Measurements from ENCODE around the gene NTM. TPM values are rescaled to one million over a fixed set of nuclear protein-coding genes. Genes with fewer than 3 reads are reported as not detected.

Gene NTM
- polyA plus RNA-seq, 2 donors: 0.24 to 1.1 TPM

DNA sequence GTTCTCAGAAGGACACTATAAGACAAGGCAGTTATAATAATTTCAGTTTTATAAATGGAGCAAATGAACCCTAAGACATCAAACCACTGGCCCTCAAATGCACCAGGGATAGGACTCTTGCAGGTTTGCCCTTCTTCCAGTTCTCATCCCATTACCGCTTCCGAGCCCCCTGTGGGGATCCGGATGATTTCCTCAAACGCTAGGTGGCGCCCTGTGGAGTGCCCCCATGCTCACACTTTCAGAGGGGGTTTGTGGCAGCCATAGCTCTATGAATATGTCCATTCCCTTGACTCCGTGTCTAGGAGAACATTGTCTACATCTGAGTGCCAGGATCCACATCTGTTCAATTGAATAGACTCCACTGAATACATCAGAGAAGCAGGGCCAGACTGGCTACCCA is 816.3 kb downstream of the NTM start:
- Histone ChIP-seq H3K4me1 (ENCODE audit: control insufficient read depth in 2 of 2, insufficient read depth in 2 of 2, low read length in 1 of 2) (no peaks in the 10 kb centered on the region), H3K4me3 (ENCODE audit: low read depth in 1 of 2, low read length in 2 of 2) (no peak overlapping the region), H3K9me3 (ENCODE audit: control insufficient read depth in 2 of 2, insufficient read depth in 1 of 2, low read depth in 1 of 2, low read length in 1 of 2) (peaks cover 0 to 2% of the 10 kb centered on the region in 2 donors), H3K27ac (ENCODE audit: low read depth in 2 of 2, low read length in 1 of 2) (no peak overlapping the region), H3K36me3 (ENCODE audit: control insufficient read depth in 2 of 2, insufficient read depth in 2 of 2, low read length in 1 of 2) (no peaks in the 10 kb centered on the region), H3K27me3 (ENCODE audit: control insufficient read depth in 1 of 2, insufficient read depth in 2 of 2, low read length in 2 of 2) (no peaks in the 10 kb centered on the region)
- WGBS, 2 donors: 61 to 64% methylated on average over 6 of the region's 6 CpGs

- Histone ChIP-seq H3K9me3 (ENCODE audit: control insufficient read depth in 2 of 2, insufficient read depth in 1 of 2, low read depth in 1 of 2, low read length in 1 of 2) (peaks cover 0 to 2% of the 10 kb centered on the region in 2 donors), H3K4me3 (ENCODE audit: low read depth in 1 of 2, low read length in 2 of 2) (no peak overlapping the region), H3K36me3 (ENCODE audit: control insufficient read depth in 2 of 2, insufficient read depth in 2 of 2, low read length in 1 of 2) (no peaks in the 10 kb centered on the region), H3K27ac (ENCODE audit: low read depth in 2 of 2, low read length in 1 of 2) (no peak overlapping the region), H3K27me3 (ENCODE audit: control insufficient read depth in 1 of 2, insufficient read depth in 2 of 2, low read length in 2 of 2) (no peaks in the 10 kb centered on the region), H3K4me1 (ENCODE audit: control insufficient read depth in 2 of 2, insufficient read depth in 2 of 2, low read length in 1 of 2) (no peaks in the 10 kb centered on the region)
- 82 to 84% methylated on average over 4 of the region's 4 CpGs for WGBS, 2 donors
Observed at GRCh38 chr11:132187386-132187785, 817.0 kb downstream of the NTM start.

DNA sequence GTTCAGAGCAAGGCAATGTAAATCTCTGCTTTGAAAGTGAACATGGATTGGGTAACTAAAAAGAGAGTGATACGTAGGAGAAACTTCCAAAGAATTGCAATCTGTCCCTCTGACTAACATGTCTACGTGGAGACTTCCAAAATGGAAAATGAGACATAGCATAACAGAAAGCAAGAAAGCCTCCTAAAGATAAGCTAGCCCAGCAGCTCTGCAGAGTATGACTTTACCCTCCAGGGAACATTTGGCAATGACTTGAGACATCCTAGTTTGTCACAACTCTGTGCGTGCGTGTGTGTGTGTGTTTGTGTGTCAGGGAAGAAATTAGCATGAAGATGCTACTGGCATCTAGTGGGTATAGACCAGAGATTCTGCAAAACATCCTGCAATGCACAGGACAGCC is 817.4 kb downstream of the NTM start:
- H3K4me1 ChIP-seq (ENCODE audit: control insufficient read depth in 2 of 2, insufficient read depth in 2 of 2, low read length in 1 of 2): no peaks in the 10 kb centered on the region
- H3K9me3 ChIP-seq (ENCODE audit: control insufficient read depth in 2 of 2, insufficient read depth in 1 of 2, low read depth in 1 of 2, low read length in 1 of 2): peaks cover 0 to 2% of the 10 kb centered on the region in 2 donors
- WGBS, 2 donors: 87 to 95% methylated on average over 4 of the region's 4 CpGs
- no peak overlapping the region for H3K4me3 ChIP-seq (ENCODE audit: low read depth in 1 of 2, low read length in 2 of 2)
- no peak overlapping the region for H3K27ac ChIP-seq (ENCODE audit: low read depth in 2 of 2, low read length in 1 of 2)
- no peaks in the 10 kb centered on the region for H3K27me3 ChIP-seq (ENCODE audit: control insufficient read depth in 1 of 2, insufficient read depth in 2 of 2, low read length in 2 of 2)
- no peaks in the 10 kb centered on the region for H3K36me3 ChIP-seq (ENCODE audit: control insufficient read depth in 2 of 2, insufficient read depth in 2 of 2, low read length in 1 of 2)

DNA sequence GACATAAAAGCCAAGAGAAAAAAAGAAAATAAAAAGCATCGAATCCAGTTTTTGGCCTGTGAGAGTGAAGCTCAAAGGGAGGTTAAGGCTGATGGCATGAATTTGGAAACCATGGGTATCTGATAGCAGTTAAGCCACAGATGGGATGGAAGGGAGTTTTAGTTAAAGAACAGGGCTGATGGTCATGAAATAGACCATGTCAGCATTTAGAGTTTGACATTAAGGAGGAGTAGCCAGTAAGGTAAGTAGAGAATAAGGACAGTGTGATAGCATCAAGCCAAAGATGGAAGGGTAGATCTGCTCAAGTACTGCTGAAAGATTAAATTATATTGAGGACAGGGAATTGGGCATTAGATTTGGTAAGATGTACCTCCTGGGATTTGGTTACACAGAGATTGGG is 826.5 kb downstream of the NTM start:
- Histone ChIP-seq H3K36me3 (ENCODE audit: control insufficient read depth in 2 of 2, insufficient read depth in 2 of 2, low read length in 1 of 2) (no peaks in the 10 kb centered on the region), H3K4me3 (ENCODE audit: low read depth in 1 of 2, low read length in 2 of 2) (no peak overlapping the region), H3K4me1 (ENCODE audit: control insufficient read depth in 2 of 2, insufficient read depth in 2 of 2, low read length in 1 of 2) (no peaks in the 10 kb centered on the region), H3K27me3 (ENCODE audit: control insufficient read depth in 1 of 2, insufficient read depth in 2 of 2, low read length in 2 of 2) (no peaks in the 10 kb centered on the region), H3K27ac (ENCODE audit: low read depth in 2 of 2, low read length in 1 of 2) (no peak overlapping the region), H3K9me3 (ENCODE audit: control insufficient read depth in 2 of 2, insufficient read depth in 1 of 2, low read depth in 1 of 2, low read length in 1 of 2) (no peaks in the 10 kb centered on the region)
- WGBS, 2 donors: 85 to 90% methylated on average over 1 of the region's 1 CpG

- WGBS, 2 donors: 65 to 72% methylated on average over 6 of the region's 6 CpGs
- H3K4me1 ChIP-seq (ENCODE audit: control insufficient read depth in 2 of 2, insufficient read depth in 2 of 2, low read length in 1 of 2): no peaks in the 10 kb centered on the region
- no peaks in the 10 kb centered on the region for H3K9me3 ChIP-seq (ENCODE audit: control insufficient read depth in 2 of 2, insufficient read depth in 1 of 2, low read depth in 1 of 2, low read length in 1 of 2)
Observed at GRCh38 chr11:132200353-132200936, 830.0 kb downstream of the NTM start.

DNA sequence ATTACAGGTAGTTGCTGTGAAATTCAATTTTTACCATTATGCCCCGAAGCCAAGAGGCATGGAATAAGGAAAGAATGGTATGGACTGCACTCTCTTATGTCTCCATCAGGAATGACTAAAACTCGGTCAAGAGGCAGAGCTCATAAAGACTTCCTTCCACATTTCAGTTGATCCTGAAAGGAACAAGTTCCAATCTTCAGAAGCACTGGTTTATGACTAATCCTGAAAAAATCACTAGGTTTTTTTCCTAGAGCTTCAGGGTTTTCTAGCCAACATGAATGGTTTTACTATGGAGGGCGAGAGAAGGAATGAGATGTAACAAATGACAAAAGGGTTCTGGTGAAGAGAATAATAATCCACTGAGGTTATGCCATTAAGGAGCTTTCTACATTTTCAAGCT is 832.2 kb downstream of the NTM start:
- Histone ChIP-seq H3K36me3 (ENCODE audit: control insufficient read depth in 2 of 2, insufficient read depth in 2 of 2, low read length in 1 of 2) (no peaks in the 10 kb centered on the region), H3K4me3 (ENCODE audit: low read depth in 1 of 2, low read length in 2 of 2) (no peak overlapping the region), H3K9me3 (ENCODE audit: control insufficient read depth in 2 of 2, insufficient read depth in 1 of 2, low read depth in 1 of 2, low read length in 1 of 2) (peaks cover 0 to 2% of the 10 kb centered on the region in 2 donors), H3K27ac (ENCODE audit: low read depth in 2 of 2, low read length in 1 of 2) (no peak overlapping the region), H3K4me1 (ENCODE audit: control insufficient read depth in 2 of 2, insufficient read depth in 2 of 2, low read length in 1 of 2) (no peaks in the 10 kb centered on the region), H3K27me3 (ENCODE audit: control insufficient read depth in 1 of 2, insufficient read depth in 2 of 2, low read length in 2 of 2) (no peaks in the 10 kb centered on the region)
- 71 to 86% methylated on average over 3 of the region's 3 CpGs for WGBS, 2 donors

More at GRCh38 chr11:132200353-132200936, 830.0 kb downstream of the NTM start:
- Histone ChIP-seq H3K27ac (ENCODE audit: low read depth in 2 of 2, low read length in 1 of 2) (no peak overlapping the region), H3K27me3 (ENCODE audit: control insufficient read depth in 1 of 2, insufficient read depth in 2 of 2, low read length in 2 of 2) (no peaks in the 10 kb centered on the region), H3K4me3 (ENCODE audit: low read depth in 1 of 2, low read length in 2 of 2) (no peak overlapping the region), H3K36me3 (ENCODE audit: control insufficient read depth in 2 of 2, insufficient read depth in 2 of 2, low read length in 1 of 2) (no peaks in the 10 kb centered on the region)

- Histone ChIP-seq H3K4me3 (ENCODE audit: low read depth in 1 of 2, low read length in 2 of 2) (no peak overlapping the region), H3K36me3 (ENCODE audit: control insufficient read depth in 2 of 2, insufficient read depth in 2 of 2, low read length in 1 of 2) (no peaks in the 10 kb centered on the region), H3K27me3 (ENCODE audit: control insufficient read depth in 1 of 2, insufficient read depth in 2 of 2, low read length in 2 of 2) (no peaks in the 10 kb centered on the region), H3K9me3 (ENCODE audit: control insufficient read depth in 2 of 2, insufficient read depth in 1 of 2, low read depth in 1 of 2, low read length in 1 of 2) (peaks cover 0 to 2% of the 10 kb centered on the region in 2 donors), H3K4me1 (ENCODE audit: control insufficient read depth in 2 of 2, insufficient read depth in 2 of 2, low read length in 1 of 2) (no peaks in the 10 kb centered on the region), H3K27ac (ENCODE audit: low read depth in 2 of 2, low read length in 1 of 2) (no peak overlapping the region)
- 89 to 94% methylated on average over 4 of the region's 4 CpGs for WGBS, 2 donors
Observed at GRCh38 chr11:132205006-132205405, 834.6 kb downstream of the NTM start.

DNA sequence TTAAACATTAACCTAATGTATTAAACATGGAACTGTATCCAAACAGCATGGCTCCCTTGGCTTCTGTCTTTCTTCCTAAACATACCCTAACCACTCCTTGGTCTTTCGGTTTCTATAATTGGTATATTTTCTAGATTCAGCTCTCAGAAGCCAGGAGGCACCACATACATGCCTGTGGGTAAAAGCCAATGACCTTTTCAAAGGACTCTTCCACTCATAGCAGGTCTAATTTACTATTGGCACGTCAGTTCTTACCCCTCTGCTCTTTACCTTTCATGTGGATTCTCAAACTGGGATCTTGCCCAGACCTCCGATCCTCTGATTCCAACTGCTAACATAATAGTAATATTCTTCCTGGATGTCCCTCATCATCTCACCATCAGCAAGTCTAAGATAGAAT is 835.1 kb downstream of the NTM start:
- no peaks in the 10 kb centered on the region for H3K27me3 ChIP-seq (ENCODE audit: control insufficient read depth in 1 of 2, insufficient read depth in 2 of 2, low read length in 2 of 2)
- H3K4me1 ChIP-seq (ENCODE audit: control insufficient read depth in 2 of 2, insufficient read depth in 2 of 2, low read length in 1 of 2): no peaks in the 10 kb centered on the region
- no peak overlapping the region for H3K4me3 ChIP-seq (ENCODE audit: low read depth in 1 of 2, low read length in 2 of 2)
- peaks cover under 1 to 2% of the 10 kb centered on the region in 2 donors for H3K9me3 ChIP-seq (ENCODE audit: control insufficient read depth in 2 of 2, insufficient read depth in 1 of 2, low read depth in 1 of 2, low read length in 1 of 2)
- 79 to 83% methylated on average over 3 of the region's 3 CpGs for WGBS, 2 donors
- H3K27ac ChIP-seq (ENCODE audit: low read depth in 2 of 2, low read length in 1 of 2): no peak overlapping the region
- no peaks in the 10 kb centered on the region for H3K36me3 ChIP-seq (ENCODE audit: control insufficient read depth in 2 of 2, insufficient read depth in 2 of 2, low read length in 1 of 2)

DNA sequence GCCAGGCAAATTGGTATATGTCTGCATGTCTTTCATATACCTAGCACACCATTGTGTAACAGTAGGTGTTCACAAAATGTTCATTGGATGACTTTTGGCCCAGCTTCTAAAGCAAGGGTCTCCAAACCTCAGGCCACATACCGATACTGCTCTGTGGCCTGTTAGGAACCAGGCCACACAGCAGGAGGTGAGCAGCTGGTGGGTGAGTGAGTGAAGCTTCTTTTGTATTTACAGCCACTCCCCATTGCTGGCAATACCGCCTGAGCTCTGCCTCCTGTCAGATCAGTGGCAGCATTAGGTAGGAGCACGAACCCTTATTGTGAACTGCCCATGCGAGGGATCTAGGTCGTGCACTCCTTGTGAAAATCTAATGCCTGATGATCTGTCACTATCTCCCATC is 836.6 kb downstream of the NTM start:
- Histone ChIP-seq H3K27me3 (ENCODE audit: control insufficient read depth in 1 of 2, insufficient read depth in 2 of 2, low read length in 2 of 2) (no peaks in the 10 kb centered on the region), H3K36me3 (ENCODE audit: control insufficient read depth in 2 of 2, insufficient read depth in 2 of 2, low read length in 1 of 2) (no peaks in the 10 kb centered on the region), H3K4me1 (ENCODE audit: control insufficient read depth in 2 of 2, insufficient read depth in 2 of 2, low read length in 1 of 2) (no peaks in the 10 kb centered on the region), H3K9me3 (ENCODE audit: control insufficient read depth in 2 of 2, insufficient read depth in 1 of 2, low read depth in 1 of 2, low read length in 1 of 2) (peaks cover 2% of the 10 kb centered on the region in 2 donors), H3K4me3 (ENCODE audit: low read depth in 1 of 2, low read length in 2 of 2) (no peak overlapping the region), H3K27ac (ENCODE audit: low read depth in 2 of 2, low read length in 1 of 2) (no peak overlapping the region)
- 86 to 88% methylated on average over 5 of the region's 5 CpGs for WGBS, 2 donors

GRCh38 chr11:132208477-132209055 is 838.2 kb downstream of the NTM start:
- Histone ChIP-seq H3K36me3 (ENCODE audit: control insufficient read depth in 2 of 2, insufficient read depth in 2 of 2, low read length in 1 of 2) (no peaks in the 10 kb centered on the region), H3K4me1 (ENCODE audit: control insufficient read depth in 2 of 2, insufficient read depth in 2 of 2, low read length in 1 of 2) (no peaks in the 10 kb centered on the region), H3K4me3 (ENCODE audit: low read depth in 1 of 2, low read length in 2 of 2) (no peak overlapping the region), H3K27me3 (ENCODE audit: control insufficient read depth in 1 of 2, insufficient read depth in 2 of 2, low read length in 2 of 2) (no peaks in the 10 kb centered on the region), H3K27ac (ENCODE audit: low read depth in 2 of 2, low read length in 1 of 2) (no peak overlapping the region), H3K9me3 (ENCODE audit: control insufficient read depth in 2 of 2, insufficient read depth in 1 of 2, low read depth in 1 of 2, low read length in 1 of 2) (peaks cover 2 to 6% of the 10 kb centered on the region in 2 donors)
- 60 to 65% methylated on average over 6 of the region's 6 CpGs for WGBS, 2 donors
